IgD-negative memory B cell (primary cell): ENCODE data around the gene GRIFIN. TPM values are rescaled to one million over a fixed set of nuclear protein-coding genes. Genes with fewer than 3 reads are reported as not detected.
A peak's percentile ranks its signal among the peaks of the same experiment; 100 is the strongest.

Experiments
- H3K27ac Mint-ChIP-seq, 3 donors: one replicate each; pipeline ENCODE4 v1.8.0; 2020 to 2022; ENCODE audit warnings: mild to moderate bottlenecking in 3 of 3, mixed read lengths in 3 of 3, moderate library complexity in 1 of 3
- H3K27me3 Mint-ChIP-seq: one replicate; pipeline ENCODE4 v1.8.0; 2021; ENCODE audit warnings: mixed read lengths
- H3K36me3 Mint-ChIP-seq: one replicate; pipeline ENCODE4 v1.8.0; 2020; ENCODE audit warnings: mild to moderate bottlenecking, mixed read lengths
- H3K4me1 Mint-ChIP-seq, 3 donors: one replicate each; pipeline ENCODE4 v1.8.0; 2020 to 2022; ENCODE audit warnings: mixed read lengths in 3 of 3, mild to moderate bottlenecking in 1 of 3
- H3K4me3 Mint-ChIP-seq, 4 donors: one replicate each; pipeline ENCODE4 v1.8.0; 2020 to 2022; ENCODE audit warnings: mild to moderate bottlenecking in 4 of 4, mixed read lengths in 4 of 4, moderate library complexity in 3 of 4
- H3K9me3 Mint-ChIP-seq, 3 donors: one replicate each; pipeline ENCODE4 v1.8.0; 2020 to 2021; ENCODE audit warnings: mixed read lengths in 3 of 3, mild to moderate bottlenecking in 1 of 3
- polyA plus RNA-seq: library from polyadenylated mRNA; unstranded; fragments of 300-500 nt; fragmentation: Illumina TruSeq; gene quantifications from one replicate; pipeline ENCODE4 v1.2.3, GENCODE V29; 2021

The GRIFIN gene
- polyA plus RNA-seq, 1 donor from 2014 or later, result not detected

DNA sequence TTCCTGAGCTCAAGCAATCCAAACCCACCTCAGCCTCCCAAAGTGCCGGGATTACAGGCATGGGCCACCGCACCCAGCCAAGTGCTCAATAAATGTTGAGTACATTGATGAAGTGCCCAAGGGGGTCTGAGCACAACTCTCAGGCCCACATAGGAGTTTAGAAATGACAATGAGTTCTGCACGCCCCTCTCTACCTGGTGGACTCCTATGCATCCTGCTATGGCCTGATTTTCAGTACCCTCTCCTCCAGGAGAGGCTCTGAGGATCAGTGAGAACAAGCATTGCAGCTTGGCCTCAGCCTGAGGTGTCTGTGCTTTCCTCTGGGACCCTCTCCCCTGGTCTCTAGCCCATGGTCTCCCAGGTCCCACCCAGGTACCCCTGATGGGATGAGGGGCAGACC is 20.9 kb upstream of the GRIFIN start:
- peaks cover 9% of the 10 kb centered on the region for H3K27me3 Mint-ChIP-seq
- H3K27ac Mint-ChIP-seq, result no peak overlapping the region
- H3K4me1 Mint-ChIP-seq, result peaks cover 0 to 5% (median 0%) of the 10 kb centered on the region in 3 donors
- H3K4me3 Mint-ChIP-seq, result peak overlapping the region in 1 of 4 donors; percentile 60
- H3K36me3 Mint-ChIP-seq, result no peaks in the 10 kb centered on the region
- H3K9me3 Mint-ChIP-seq, result peaks cover 0 to 2% (median 0%) of the 10 kb centered on the region in 3 donors

DNA sequence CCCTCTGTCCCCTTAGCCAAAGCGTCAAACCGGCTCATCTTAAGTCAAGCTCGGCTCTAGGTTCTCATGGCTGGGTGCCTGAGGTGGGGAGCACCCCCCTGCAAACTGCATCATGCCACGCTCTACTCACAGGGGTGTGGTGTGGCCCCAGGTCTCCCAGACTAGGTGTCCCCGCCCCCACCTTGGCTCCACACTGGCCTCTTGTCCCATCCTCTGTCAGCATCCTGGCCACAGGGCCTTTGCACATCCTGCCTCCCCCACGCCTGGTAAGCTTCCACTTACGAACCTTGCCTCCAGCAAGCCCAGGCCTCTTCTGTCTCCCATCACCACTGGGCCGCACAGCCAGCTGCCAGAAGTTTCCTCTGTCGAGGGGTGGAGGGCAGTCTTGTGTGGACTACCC is 20.2 kb upstream of the GRIFIN start:
- H3K4me3 Mint-ChIP-seq, result no peak overlapping the region
- H3K4me1 Mint-ChIP-seq, result peaks cover 0 to 5% (median 0%) of the 10 kb centered on the region in 3 donors
- no peak overlapping the region for H3K27ac Mint-ChIP-seq
- no peaks in the 10 kb centered on the region for H3K36me3 Mint-ChIP-seq
- H3K27me3 Mint-ChIP-seq, result peaks cover 9% of the 10 kb centered on the region
- H3K9me3 Mint-ChIP-seq, result peaks cover 0 to 2% (median 0%) of the 10 kb centered on the region in 3 donors

DNA sequence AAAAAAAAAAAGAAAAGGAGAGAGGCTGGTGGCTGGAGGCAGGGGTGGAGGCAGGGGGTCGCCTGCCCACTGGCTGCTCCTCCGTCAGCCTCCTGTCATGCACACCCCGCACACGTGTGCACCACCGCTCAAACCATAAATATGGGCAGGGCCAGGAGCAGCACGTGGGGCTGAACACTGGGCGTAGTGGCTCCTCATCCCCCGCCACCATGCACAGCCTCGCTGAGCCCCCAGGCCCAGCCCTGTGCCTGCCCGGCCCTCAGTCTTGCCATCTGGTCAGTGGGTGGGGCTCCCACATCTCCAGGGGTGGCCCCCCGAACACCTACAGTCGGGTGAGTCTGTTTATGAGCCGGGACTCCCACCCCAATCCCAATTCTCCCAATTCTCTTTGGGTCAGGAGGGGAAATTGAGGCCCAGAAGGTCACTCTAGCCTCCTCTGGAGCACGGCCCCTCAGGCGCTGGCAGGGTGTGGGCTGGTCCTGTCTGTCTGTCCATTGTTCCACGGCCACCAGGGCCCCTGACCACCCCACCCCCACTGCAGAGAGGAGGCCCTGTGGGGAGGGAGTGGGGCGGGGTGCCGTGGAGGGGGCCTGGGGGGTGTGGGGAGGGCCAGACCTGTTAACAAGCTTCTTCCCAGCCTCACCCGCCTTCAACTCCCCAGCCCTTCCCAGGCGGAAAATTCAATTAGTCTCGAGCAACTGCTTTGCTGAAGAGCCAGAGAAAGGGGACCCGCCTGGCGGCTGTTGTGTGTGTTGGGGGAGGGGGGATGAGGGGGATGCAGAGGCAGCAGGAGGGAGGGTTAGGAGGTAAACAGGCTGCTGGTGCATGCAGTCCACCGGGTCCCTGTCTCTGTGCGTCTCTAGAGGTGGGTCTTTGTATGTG is 19.5 kb upstream of the GRIFIN start:
- Mint-ChIP-seq H3K9me3 (peaks cover 0 to 2% (median 0%) of the 10 kb centered on the region in 3 donors), H3K27me3 (peaks cover 9% of the 10 kb centered on the region), H3K36me3 (no peaks in the 10 kb centered on the region), H3K27ac (no peak overlapping the region), H3K4me3 (no peak overlapping the region), H3K4me1 (peaks cover 0 to 5% (median 0%) of the 10 kb centered on the region in 3 donors)

DNA sequence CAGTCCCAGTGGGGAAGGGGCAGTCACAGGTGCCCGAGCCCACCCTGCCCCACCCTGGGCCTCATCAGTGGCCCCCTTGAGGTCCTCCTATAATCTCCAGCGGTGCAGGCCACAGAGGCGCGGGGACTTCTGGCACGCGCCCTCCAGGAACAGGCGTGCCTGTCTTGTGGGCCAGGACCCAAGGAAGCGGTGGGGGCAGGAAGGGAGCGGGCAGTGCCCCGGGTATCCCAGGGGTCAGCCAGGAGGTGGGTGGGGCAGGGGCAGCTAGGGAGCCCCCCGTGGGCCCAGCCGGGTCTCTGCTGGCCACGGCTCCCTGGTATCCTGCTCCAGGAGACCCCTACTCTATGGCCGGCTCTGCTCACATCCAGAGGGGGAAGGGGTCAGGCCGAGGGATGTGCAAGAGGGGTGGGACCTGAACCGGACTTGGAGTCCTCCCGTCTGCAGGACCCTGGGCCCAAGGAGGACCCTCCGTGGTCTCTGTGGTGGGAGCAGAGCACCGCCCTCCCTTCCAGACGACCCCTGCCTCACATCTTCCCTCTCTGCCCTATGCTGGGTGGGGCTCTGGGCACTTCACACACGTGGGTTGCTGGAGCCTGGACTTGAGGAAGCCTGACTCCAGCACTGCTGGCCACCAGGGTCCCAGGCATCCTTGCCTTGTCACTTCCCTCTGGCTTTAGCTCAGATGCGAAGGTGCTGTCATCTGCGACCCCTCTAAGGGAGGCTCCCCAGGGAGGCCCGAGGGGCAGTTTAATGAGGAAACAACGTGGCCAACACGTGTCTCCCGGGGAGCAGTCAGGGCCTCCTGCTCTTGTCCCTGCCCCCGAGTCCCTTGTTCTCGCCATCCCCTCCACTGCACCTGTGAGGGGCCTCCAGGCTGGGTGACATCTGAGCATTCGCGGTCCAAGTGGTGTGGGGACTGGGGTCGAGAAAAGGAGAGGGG is 18.3 kb upstream of the GRIFIN start:
- Mint-ChIP-seq H3K27me3 (peaks cover 9% of the 10 kb centered on the region), H3K4me1 (peaks cover 0 to 5% (median 0%) of the 10 kb centered on the region in 3 donors), H3K9me3 (peaks cover 0 to 2% (median 0%) of the 10 kb centered on the region in 3 donors), H3K27ac (no peak overlapping the region), H3K4me3 (no peak overlapping the region), H3K36me3 (no peaks in the 10 kb centered on the region)

DNA sequence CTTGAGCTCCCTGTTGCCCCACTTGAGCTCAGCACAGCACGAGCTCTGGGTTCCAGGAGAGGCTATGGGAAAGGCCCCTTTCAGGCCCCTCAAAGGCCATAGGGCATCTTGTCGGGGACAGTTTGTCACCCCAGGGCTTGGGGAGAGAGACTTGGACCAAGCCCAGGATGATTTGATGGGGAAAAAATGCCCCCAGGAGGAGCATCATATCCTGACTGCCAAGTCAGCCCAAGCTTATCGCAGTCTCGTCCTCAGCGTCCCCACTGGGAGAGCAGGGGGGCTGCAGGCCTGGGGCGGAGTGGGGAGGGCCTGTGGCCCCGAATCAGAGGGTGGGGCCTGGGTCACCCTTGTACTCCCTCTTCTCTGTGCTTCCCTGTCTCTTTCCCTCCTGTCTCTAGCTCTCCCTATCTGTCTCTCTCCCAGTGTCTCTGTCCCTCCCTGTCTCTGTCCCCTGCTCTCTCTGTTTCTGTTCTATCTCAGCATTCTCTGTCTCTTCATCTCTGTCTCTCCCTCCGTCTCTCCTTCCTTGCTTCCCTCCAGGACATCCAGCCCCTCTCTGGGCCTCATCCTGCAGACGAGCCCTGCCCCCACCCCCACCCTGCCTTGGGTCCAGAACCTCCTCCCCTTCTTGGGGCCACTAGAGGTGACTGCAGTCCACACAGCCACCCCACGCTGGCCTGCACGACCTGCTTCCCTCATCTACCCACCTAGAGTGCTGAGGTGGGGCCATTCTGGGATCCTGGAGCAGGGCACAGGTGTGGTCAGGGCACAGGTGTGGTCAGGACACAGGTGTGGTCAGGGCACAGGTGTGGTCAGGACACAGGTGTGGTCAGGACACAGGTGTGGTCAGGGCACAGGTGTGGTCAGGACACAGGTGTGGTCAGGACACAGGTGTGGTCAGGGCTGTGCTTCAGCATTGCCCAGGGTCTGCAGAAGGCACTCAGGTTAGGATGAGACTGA is 17.3 kb upstream of the GRIFIN start:
- Mint-ChIP-seq H3K27me3 (peaks cover 13% of the 10 kb centered on the region), H3K36me3 (no peaks in the 10 kb centered on the region), H3K4me1 (peaks cover 1 to 5% (median 2%) of the 10 kb centered on the region in 3 donors), H3K4me3 (no peak overlapping the region), H3K9me3 (peaks cover 0 to 2% (median 0%) of the 10 kb centered on the region in 3 donors), H3K27ac (no peak overlapping the region)

DNA sequence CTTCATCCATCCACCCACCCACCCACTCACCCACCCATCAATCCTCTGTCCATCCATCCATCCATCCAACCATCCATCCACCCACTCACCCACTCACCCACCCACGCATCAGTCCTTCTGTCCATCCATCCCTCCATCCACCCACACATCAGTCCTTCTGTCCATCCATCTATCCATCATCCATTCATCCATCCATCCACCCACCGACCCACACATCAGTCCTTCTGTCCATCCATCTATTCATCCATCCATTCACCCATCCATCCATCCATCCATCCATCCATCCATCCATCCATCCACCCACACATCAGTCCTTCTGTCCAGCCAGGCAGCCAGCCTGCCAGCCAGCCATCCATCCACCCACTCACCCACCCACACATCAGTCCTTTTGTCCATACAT is 15.8 kb upstream of the GRIFIN start:
- H3K4me3 Mint-ChIP-seq, result peak overlapping the region in 1 of 4 donors; percentile 4
- no peak overlapping the region for H3K27ac Mint-ChIP-seq
- peaks cover under 1 to 2% (median 1%) of the 10 kb centered on the region in 3 donors for H3K4me1 Mint-ChIP-seq
- no peaks in the 10 kb centered on the region for H3K36me3 Mint-ChIP-seq
- H3K9me3 Mint-ChIP-seq, result peaks cover 0 to 2% (median 0%) of the 10 kb centered on the region in 3 donors
- peaks cover 9% of the 10 kb centered on the region for H3K27me3 Mint-ChIP-seq

DNA sequence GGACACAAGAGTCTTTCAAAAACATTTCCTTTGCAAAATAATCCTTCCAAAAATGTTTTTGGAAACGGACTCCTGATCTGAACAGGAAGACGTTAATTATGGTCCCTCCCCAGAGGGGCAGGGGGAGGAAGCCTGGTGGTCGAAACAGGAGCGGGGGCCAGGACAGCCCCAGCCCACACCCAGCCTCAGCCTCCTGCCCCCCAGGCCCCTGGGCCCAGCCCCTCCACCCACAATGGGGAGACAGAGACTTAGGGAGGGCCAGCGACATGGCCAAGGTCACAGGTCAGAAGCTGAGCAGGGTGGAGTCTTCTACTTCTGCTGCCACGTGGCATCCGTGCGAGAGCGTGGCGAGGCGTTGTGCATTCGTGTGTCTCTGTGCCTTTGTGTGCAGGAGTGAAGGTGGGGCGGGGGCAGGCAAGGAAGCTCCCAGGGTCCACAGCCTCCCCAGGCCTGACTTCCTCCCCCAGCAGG is 14.0 kb upstream of the GRIFIN start:
- H3K27ac Mint-ChIP-seq, result no peak overlapping the region
- H3K4me3 Mint-ChIP-seq, result peak overlapping the region in 1 of 4 donors; percentile 78
- H3K27me3 Mint-ChIP-seq, result peaks cover 5% of the 10 kb centered on the region
- peaks cover 0 to 2% (median 0%) of the 10 kb centered on the region in 3 donors for H3K9me3 Mint-ChIP-seq
- peaks cover 0 to 2% (median 1%) of the 10 kb centered on the region in 3 donors for H3K4me1 Mint-ChIP-seq
- H3K36me3 Mint-ChIP-seq, result no peaks in the 10 kb centered on the region

DNA sequence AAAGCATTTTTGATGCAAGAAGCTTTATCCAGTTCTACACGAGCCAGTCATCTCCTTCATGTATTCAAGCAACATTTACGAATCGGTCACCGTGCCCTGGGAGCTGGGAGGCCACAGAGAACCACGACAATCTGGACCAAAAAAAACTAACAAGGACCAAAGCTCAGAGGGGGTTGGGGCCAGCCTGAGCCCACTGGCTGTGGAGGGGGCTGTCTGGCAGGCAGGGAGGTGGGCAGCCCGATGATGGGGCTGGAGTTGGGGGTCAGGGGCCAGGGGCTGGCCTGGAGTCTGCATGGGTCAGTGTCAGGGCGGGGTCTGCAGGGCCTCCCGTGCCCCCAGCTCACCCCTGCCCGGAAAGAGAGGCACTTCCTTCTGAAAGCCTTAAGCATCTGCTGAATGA is 12.5 kb upstream of the GRIFIN start:
- H3K27ac Mint-ChIP-seq, result no peak overlapping the region
- peaks cover 5% of the 10 kb centered on the region for H3K27me3 Mint-ChIP-seq
- H3K36me3 Mint-ChIP-seq, result no peaks in the 10 kb centered on the region
- no peak overlapping the region for H3K4me3 Mint-ChIP-seq
- no peaks in the 10 kb centered on the region for H3K9me3 Mint-ChIP-seq
- peaks cover 0 to 2% (median 1%) of the 10 kb centered on the region in 3 donors for H3K4me1 Mint-ChIP-seq

DNA sequence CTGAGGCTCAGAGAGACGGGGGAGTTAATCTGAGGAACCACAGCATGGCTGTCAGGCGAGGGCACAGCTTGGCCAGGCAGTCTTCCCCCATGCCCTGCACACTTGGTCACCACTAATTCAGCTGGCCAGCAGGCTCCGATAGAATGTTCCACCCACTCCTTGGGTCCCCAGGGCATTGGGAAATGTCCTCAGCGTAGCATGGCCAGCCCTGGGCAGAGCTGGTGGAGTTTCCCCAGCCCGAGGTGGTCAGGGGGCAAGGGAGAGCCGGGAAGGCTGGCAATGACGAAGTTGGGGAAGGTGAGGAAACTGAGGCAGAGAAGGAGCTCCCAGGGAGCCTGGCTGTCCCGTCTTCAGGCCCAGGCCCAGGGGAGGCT is 12.1 kb upstream of the GRIFIN start:
- Mint-ChIP-seq H3K27me3 (peaks cover 5% of the 10 kb centered on the region), H3K9me3 (no peaks in the 10 kb centered on the region), H3K4me1 (peaks cover 0 to 2% (median 1%) of the 10 kb centered on the region in 3 donors), H3K36me3 (no peaks in the 10 kb centered on the region), H3K4me3 (no peak overlapping the region), H3K27ac (no peak overlapping the region)

DNA sequence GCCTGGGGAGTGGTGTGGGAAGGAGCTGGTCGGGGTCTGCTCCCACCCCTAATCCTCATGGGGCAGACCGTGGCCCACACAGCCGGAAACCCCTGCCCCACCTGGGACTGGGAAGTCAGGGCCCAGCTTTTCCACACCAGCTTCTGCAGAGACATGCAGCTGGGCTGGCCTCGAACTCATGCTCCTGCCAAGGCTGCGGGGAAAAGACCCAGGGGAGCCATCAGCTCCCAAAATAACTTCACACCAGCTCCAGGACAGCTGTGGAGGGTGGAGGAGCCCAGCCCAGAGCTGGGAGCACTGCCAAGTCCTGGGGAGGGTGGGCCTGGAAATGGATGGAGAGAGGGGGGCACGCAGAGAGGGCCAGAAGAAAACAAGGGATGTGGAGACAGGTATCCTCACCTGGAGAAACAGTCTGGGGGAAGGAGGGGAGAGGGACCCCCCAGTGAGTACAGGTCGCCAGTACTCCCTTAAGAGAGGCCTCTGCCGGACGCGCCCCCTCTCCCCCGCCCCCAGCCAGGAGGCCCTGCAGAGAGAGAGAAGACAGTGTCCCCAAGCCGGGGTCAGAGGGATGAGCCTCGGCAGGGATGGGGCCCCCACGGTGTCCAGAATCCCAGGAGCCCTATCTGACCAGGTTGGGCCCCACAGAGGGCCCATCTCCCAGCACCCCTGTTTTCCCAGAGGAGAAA is 11.5 kb upstream of the GRIFIN start:
- Mint-ChIP-seq H3K27me3 (peaks cover 5% of the 10 kb centered on the region), H3K9me3 (peaks cover 0 to 3% (median 0%) of the 10 kb centered on the region in 3 donors), H3K4me1 (peaks cover 0 to 2% (median 1%) of the 10 kb centered on the region in 3 donors), H3K27ac (no peak overlapping the region), H3K4me3 (no peak overlapping the region), H3K36me3 (no peaks in the 10 kb centered on the region)

DNA sequence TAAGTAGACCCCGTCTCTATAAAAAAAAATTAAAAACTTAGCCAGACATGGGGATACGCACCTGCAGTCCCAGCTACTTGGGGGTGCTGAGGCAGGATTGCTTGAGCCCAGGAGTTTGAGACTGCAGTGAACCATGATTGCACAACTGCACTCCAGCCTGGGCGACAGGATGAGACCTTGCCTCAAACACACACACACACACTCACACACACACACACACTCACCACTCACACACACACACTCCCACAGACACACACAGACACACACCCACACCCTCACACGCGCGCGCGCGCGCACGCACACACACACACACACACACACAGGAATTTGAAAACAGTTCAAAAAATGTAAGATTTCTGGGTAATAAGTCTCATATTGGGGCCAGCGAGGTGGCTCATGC is 8.7 kb upstream of the GRIFIN start:
- Mint-ChIP-seq H3K4me1 (peaks cover 0 to 2% (median 1%) of the 10 kb centered on the region in 3 donors), H3K27me3 (peaks cover 5% of the 10 kb centered on the region), H3K9me3 (peaks cover 0 to 3% (median 0%) of the 10 kb centered on the region in 3 donors), H3K36me3 (no peaks in the 10 kb centered on the region), H3K27ac (peak overlapping the region in 1 of 3 donors; percentile 25), H3K4me3 (no peak overlapping the region)

DNA sequence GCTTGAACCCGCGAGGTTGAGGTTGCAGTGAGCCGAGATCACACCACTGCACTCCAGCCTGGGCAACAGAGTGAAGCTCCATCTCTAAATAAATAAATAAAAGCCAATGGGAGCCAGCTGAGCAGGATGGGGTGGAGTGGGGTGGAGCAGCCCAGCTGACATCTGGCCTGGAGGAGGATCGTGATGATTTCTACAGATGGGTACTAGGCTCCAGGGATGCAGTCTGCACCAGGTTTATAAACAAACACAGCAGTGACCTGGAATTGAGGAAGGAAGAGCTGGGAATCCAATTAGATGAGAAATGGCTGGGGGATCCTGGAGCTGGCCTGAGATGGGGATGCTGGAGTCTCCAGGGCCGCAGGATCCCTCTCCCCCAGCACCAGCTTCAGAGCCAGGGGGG is 7.3 kb upstream of the GRIFIN start:
- Mint-ChIP-seq H3K27ac (peak overlapping the region in 1 of 3 donors; percentile 57), H3K27me3 (peaks cover 1% of the 10 kb centered on the region), H3K9me3 (peaks cover 0 to 3% (median 0%) of the 10 kb centered on the region in 3 donors), H3K36me3 (no peaks in the 10 kb centered on the region), H3K4me1 (no peaks in the 10 kb centered on the region), H3K4me3 (no peak overlapping the region)

DNA sequence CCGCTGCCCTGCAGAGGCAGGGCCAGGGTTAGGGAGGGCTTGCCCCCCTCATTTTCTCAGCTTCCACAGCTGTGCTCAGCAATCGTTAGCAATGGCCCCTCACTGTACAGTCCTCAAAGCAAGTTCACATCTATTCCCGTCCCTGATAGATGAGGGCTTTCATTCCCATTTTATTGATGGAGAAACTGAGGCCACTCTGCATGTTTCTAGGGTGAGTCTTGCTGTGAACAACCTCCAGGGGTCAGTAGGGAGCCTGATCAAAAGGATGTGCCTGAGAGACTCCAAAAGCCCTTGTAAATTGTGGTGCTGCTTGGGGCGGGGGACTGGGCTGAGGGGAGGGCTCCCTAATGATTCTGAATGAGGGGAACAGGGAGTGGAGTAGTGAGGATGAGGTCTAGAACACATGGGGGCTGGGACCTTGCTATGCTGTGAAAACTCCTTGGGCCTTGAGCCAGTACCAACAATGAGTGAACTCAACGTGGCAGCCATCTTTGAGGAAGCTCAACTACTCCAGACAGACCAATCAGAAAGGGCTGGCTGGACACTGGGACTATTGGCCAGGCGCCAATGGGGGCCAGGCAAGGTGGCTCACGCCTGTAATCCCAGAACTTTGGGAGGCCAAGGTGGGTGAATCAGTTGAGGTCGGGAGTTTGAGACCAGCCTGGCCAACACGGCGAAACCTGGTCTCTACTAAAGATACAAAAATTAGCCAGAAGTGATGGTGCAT is 6.7 kb upstream of the GRIFIN start:
- H3K27ac Mint-ChIP-seq, result peak overlapping the region in 1 of 3 donors; percentile 57
- no peaks in the 10 kb centered on the region for H3K36me3 Mint-ChIP-seq
- H3K4me1 Mint-ChIP-seq, result no peaks in the 10 kb centered on the region
- H3K4me3 Mint-ChIP-seq, result peak overlapping the region in 1 of 4 donors; percentile 51
- H3K9me3 Mint-ChIP-seq, result peaks cover 0 to 3% (median 0%) of the 10 kb centered on the region in 3 donors
- H3K27me3 Mint-ChIP-seq, result no peaks in the 10 kb centered on the region
